Keratinocyte (primary cell): ENCODE results near the gene GMIP.

Experiments
- CTCF ChIP-seq, 3 experiments: IDR thresholded peaks in 1 of 3; conservative IDR thresholded peaks in 1 of 3; optimal IDR thresholded peaks in 1 of 3; 2 replicates in 2 of 3; 3 replicates in 1 of 3; pipeline versions ENCODE3 to v1.5.1; 2011; ENCODE audit warnings: low read length in 3 of 3, mild to moderate bottlenecking in 3 of 3, moderate library complexity in 2 of 3, control low read depth in 1 of 3, inconsistent platforms in 1 of 3; ENCODE audit not compliant: insufficient read depth in 2 of 3; ENCODE audit errors: extremely low read depth in 1 of 3
- EZH2 ChIP-seq: IDR thresholded peaks from one replicate; pipeline ENCODE4 v1.6.1; 2012; ENCODE audit warnings: inconsistent platforms, mild to moderate bottlenecking, low read length, moderate library complexity

GRCh38 chr19:19631346-19631745, 12.1 kb downstream of the GMIP start:
- no peak for TF ChIP-seq EZH2
- no peak for TF ChIP-seq CTCF (optimal IDR thresholded peaks at IDR 0.05 in 1 of 3, IDR thresholded peaks at IDR 0.05 in 1 of 3, conservative IDR thresholded peaks at IDR 0.05 in 1 of 3; ENCODE audit: extremely low read depth in 1 of 3, insufficient read depth in 2 of 3, low read length in 3 of 3)
